Retinal pigment epithelial cell (primary cell): ENCODE measurements around the gene STK26.
"Not testable (repeated sequence)": the region's sequence is repeated elsewhere in the genome, so short reads cannot be mapped to it uniquely, and the experiment has no call there.

Source experiments
- DNase-seq: peaks from one replicate; pipeline ENCODE4 v3.0.0-alpha.2; 2010; ENCODE audit warnings: low read depth
- H3K4me3 ChIP-seq: 2 replicates; pipeline ENCODE4 v1.5.1; 2011; ENCODE audit warnings: mild to moderate bottlenecking, low read length, control low read depth, moderate library complexity
- CTCF ChIP-seq: conservative IDR thresholded peaks from 2 replicates; pipeline ENCODE4 v1.5.1; 2011; ENCODE audit warnings: low read depth, low read length, control low read depth, inconsistent platforms

The STK26 gene

DNA sequence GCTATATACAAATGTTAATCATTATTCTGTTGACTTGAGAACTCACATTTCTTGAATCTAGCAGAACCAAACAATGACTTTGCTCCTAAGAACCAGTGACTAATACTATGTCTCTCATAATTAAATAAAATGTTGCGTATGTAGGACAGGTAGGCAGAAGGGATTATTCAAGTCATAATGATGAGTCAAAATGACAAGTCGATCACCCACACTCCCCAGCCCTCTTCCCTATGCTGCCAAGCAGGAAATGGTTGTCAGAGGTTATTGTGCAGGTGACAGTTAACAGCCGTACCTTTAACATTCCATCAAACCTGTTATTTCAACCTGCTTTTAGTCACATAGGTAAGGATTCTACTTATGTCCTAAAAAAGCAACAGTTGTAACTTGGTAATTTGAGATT, 22.0 kb upstream of the STK26 start:
- no peak for TF ChIP-seq CTCF
- no peak for DNase-seq
- no peak overlapping the region for H3K4me3 ChIP-seq

GRCh38 chrX:132004728-132005127, 18.4 kb upstream of the STK26 start:
- no peak for DNase-seq
- TF ChIP-seq CTCF = no peak
- H3K4me3 ChIP-seq = no peak overlapping the region

DNA sequence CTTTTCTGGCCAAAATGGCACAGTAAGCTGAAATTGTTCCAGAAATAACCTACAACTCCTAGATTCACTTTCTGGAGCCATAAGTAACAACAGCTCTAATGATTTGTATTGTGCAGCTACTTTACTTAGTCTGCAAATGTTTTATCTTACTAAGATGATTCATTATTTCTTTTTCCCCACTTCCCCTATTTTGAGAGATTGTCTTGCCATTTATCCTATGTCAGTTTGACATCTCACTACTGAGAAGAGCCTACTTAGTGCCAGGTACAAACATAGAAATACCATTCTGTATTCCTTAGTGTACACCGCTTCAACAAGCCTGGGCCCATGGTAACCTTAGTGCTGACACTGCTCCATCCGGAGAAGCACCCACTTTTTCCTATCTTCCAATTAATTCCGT, 13.8 kb upstream of the STK26 start:
- H3K4me3 ChIP-seq = no peak overlapping the region
- DNase-seq = no peak
- TF ChIP-seq CTCF = no peak

GRCh38 chrX:132010213-132010612, 12.9 kb upstream of the STK26 start:
- not testable (repeated sequence) for H3K4me3 ChIP-seq, DNase-seq

DNA sequence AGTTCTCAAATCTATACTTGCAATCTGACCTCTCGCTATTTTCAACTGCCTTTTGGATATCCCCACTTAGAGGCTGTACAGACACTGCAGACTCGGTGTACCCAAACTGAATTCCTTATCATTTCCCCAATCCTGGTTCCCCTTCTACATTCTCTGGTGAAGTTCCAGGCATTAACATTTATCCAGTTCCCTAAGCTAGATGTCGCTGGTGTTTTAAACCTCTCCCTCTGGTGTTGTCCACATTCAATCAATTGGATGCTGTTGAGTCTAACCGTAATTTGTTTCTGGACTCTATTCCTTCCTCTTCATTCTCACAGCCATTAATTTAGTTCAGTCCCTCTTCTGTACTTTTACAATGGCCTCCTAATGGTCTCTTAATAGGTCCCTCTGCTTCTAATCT, 7.2 kb upstream of the STK26 start:
- no peak overlapping the region for H3K4me3 ChIP-seq
- no peak for DNase-seq
- no peak for TF ChIP-seq CTCF

GRCh38 chrX:132016628-132017430, 6.3 kb upstream of the STK26 start:
- no peak for TF ChIP-seq CTCF
- DNase-seq = no peak
- H3K4me3 ChIP-seq = no peak overlapping the region

DNA sequence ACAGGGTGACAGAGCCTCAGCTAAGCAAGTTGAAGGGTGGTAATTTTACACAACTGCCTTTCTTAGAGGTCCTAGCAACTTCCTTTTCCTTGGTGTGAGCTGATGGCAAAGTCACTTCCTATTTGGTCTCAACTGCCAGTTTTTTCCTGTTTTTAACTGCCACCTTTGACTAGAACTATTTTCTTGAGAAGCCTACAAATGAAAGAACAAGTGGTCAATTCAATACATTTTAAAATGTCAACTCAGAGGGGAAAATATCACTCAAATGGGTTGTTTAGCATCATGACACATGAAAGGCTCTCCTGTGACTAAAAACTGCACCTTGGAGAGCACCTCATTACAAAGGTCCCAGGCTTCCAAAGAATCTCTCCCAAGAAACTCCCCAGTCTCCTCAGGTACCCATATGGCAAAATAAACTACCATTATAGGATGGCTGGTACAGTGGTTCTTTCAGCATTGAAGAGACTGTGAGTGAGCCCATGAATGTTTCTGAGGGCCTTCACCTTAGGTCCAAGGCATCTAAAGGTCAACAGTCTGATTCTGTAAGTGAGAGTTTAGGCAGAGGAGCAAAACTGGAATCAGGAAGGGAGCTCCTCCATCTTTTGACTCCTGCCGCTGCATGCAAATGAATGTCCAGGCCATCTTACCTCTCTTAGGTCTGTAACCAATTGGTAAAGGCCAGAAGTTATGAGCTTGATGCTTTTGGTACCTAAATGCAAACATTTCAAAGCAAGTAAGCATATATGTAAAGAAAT, 5.5 kb upstream of the STK26 start:
- H3K4me3 ChIP-seq = no peak overlapping the region
- TF ChIP-seq CTCF = no peak
- DNase-seq = no peak
